ENCODE results near the gene CYP2D6.

DNA sequence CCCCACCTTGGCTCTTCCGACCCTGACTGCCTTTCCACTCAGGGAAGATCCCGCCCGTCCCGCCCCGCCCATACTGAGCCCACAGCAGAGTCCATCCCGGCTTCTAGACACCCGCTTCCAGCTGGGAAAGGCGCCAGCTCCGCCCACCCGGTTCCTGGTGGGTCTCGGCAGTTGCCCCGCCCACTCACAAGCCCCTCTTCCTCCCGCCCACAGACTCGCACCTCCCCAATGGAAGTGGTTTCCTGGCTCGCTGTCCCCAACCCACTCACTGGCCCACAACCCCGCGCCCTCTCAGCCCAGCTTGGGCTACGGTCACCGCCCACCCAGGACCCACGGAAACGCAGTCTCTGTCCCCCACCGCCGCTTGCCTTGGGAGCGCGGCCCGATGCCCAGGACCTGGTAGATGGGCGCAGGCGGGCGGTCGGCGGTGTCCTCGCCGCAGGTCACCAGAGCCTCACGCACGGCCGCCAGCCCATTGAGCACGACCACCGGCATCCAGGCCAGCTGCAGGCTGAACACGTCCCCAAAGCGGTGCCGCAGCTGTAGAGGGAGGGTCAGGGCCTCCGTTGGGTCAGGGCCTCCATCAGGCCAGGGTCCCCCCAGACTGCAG, 22.2 kb upstream of the CYP2D6 start:
- no peak for TF ChIP-seq BACH2 (CRISPR knock-in tag; IDR thresholded peaks at IDR 0.05; ENCODE audit: borderline replicate concordance)
- no peak for TF ChIP-seq ESRRG (CRISPR knock-in tag; IDR thresholded peaks at IDR 0.05)
- TF ChIP-seq, protein P1, sequence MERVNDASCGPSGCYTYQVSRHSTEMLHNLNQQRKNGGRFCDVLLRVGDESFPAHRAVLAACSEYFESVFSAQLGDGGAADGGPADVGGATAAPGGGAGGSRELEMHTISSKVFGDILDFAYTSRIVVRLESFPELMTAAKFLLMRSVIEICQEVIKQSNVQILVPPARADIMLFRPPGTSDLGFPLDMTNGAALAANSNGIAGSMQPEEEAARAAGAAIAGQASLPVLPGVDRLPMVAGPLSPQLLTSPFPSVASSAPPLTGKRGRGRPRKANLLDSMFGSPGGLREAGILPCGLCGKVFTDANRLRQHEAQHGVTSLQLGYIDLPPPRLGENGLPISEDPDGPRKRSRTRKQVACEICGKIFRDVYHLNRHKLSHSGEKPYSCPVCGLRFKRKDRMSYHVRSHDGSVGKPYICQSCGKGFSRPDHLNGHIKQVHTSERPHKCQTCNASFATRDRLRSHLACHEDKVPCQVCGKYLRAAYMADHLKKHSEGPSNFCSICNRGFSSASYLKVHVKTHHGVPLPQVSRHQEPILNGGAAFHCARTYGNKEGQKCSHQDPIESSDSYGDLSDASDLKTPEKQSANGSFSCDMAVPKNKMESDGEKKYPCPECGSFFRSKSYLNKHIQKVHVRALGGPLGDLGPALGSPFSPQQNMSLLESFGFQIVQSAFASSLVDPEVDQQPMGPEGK (CRISPR knock-in tag; IDR thresholded peaks at IDR 0.05; ENCODE audit: borderline replicate concordance): no peak
- TF ChIP-seq ZNF70 (CRISPR knock-in tag; IDR thresholded peaks at IDR 0.05): no peak

Data from SK-N-SH treated with all-trans-retinoic acid at 6 μM for 48 hours (cell line).